ENCODE data around the gene DAB1.

The DAB1 gene

DNA sequence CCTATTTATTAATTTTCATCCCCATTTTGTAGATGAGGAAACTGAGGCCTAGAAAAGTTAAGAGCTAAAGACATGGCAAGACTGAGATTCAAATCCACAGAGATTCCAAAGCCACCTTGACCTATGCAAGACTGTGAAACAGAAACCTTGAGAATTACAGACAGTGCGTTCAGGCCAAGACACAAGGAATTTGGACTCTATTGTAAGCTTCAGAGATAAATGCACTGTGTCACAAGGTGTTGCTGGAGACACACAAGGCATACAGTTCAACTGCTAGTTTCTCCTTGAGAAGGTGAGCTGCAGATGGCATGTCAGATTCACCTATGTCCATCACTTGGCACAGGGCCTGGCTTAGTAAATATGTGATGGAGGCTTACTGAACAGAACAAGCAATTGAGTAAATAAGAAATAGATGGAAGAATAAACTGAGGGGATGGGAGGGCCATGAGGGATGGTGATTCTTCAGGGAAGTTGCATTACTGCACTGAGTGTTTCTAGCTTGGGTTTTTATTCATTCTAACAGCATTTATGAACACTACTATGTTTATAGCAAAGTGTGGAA lies 215.0 kb downstream of the DAB1 start:
- no peak for DNase-seq

DNA sequence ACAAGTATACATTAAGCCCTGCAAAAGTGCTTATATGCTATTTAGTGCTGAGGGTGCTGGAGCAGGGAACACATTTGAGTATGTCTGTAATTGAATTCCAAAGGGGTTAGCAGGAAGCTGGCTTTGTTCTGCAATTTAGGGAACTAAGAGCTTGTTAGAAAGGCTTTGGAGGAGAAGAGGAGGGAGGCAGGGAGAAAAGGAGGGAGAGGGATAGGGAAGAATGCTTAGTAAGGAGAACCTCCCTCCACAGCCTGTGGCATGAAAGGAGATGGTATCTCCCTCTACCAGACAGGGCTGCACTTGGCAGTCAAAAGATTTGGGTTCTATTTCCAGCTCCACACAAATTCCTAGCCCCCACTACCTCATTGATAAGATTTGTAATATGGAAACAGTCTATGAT lies 217.8 kb downstream of the DAB1 start:
- no peak for DNase-seq

DNA sequence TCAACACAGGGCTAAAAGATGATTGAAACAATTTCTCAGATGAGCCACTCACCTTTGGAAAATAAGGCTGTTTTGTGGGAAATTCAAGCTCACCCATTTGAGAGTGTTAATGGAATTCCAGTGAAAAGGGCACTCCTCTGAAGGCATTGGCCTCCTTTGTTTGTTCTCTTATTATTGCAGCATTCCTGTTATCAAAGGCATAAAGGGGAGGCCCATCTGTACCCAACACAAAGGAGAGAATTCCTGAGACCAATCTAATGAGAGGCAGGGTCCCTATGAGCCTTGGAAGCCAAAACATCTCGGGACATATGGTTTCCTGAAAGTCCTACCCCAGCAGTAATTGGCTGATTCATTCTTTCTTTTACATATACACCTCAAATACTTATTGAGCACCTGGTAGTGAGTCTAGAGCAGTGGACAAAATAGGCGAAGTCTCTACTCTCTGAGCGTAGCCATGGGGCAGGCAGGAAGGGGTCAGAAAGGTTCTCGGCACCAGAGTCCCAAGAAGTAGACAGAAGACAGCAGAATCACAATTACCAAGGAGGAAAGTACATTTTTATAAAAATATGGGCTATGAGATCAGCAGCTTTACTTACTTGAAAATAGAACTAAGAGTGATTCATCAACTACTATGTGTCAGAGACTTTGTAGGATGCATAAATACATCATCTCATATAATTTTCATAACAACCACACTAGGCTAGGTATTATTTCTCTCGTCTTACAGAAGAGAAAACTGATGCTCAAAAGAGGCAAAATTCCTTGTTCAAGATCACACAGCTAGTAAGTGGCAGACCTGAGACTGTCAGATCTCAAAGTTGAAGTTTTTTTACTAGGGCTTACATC lies 218.7 kb downstream of the DAB1 start:
- DNase-seq = no peak

DNA sequence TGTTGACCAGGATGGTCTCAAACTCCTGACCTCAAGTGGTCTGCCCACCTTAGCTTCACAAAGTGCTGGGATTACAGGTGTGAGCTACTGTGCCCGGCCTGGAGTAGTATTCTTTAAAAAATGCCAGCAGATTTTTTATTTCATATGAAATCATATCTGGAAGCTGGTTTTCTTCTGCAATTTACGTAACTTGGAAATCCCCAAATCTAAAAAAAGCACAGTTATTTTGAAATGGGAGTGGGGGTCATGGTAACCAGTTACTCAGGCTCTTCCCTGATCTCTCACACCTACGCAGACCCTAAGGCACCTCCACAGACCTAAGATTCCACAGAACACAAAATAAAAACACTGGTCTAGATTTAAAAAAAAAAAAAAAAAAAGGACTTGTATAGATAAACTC lies 219.8 kb downstream of the DAB1 start:
- no peak for DNase-seq

DNA sequence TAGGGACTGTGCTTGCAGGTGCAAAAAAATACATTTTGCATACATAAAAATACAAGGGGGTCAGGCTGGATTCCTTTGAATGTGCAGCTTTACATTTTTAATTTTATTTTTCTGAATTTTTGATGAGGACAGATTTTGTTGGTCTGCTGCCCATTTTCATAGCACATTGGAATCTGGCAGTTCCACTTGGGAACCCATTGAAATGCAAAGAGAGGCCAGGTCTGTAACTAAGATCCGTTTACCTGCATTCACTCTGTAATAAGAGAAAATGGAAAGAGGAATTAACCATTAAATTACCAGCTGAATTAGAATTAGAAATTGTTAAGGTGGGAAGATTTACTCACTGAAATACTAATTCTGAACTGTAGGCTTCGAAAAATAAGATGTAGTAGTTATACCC lies 221.6 kb downstream of the DAB1 start:
- no peak for DNase-seq

DNA sequence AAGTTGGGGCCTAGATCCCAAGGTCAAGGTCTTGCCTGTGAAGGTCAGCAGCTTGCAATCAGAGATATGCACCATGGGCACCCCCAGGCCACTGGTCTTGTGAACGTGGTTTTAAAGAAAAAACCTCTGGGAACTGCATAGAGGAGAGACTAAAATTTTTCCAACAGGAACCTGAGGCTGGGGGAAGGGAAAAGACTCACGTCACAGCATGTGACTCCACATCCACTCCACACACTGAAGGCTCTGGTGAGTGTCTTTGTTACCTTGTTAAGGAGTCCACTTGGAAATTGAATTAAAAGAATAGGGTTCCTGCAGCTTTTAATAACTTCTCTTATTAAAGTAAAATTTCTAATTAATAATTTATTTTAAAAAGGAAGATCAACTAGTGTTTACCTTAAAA lies 224.9 kb downstream of the DAB1 start:
- no peak for DNase-seq

DNA sequence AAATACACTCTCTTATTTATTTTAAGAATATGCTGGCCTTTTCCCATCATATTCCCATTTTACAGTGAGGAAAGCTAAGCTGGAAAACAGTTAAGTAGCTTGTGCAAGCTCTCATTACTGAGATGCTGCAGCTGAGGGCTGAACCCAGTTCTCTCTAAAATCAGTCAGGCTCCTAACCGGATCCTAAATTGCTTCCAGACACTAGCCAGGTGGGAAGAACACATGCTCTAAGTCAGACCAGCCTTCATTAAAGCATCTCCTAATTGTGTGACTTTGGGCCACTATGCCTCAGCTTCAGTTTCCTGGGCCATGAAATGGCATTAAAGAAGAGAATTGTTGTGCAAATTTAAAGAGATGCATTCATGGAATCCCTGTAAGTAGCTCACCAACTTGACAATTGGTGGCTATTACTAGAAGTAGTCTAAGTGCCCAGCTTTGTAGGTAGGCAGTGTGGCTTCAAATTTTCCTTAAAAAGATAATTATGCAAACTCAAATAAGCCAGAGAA lies 228.4 kb downstream of the DAB1 start:
- no peak for DNase-seq

DNA sequence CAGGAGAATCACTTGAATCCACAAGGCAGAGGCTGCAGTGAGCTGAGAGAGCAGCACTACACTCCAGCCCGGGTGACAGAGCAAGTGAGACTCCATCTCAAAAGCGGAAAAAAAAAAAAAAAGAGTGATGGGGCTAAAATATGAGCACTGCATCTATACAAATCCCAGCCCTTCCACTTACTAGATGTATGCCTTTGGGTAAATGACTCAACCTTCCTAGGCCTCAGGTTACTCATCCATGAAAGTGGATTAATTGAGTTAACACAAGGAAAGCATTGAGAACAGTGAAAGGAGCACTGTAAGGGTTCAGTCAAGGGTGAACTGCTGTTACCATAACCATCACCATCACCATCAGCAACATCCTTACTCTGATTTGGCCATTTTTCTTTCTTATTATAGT lies 231.6 kb downstream of the DAB1 start:
- DNase-seq = no peak

DNA sequence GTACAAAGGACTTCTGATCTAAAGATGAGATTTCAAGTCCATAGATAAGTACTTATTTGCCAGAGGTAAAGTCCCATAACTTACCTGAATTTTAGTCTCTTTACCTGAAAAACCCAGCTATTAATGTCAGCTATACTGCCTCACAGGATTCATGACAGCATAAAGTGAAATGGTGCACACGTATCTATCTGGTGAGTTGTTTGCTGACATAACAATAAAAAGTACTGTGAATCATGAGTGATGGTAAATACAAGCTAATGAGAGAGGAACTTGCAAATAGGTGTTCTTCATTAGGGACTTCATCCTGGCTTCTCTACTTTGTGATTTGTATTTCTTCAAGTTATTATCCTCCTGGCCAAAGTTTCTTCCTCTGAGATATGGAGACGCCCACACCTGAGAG lies 233.0 kb downstream of the DAB1 start:
- DNase-seq = no peak

DNA sequence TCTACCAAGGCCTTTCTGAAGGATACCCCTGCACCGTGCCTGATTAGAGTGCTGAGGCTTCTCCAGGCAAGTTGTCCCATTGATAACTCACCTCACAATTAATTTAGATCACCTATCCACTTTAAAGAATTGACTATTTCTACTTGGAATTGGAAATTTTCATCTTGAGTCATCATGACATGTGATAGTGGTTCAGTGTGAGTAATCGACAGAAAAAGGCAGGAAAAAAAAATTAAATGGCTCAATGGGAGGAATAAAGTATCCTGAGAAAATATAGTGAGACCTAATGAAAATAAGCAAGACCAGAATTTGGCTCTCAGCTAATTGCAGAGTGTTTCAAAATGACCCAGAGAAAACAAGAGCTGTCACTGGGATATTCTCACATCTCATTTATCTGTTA lies 235.7 kb downstream of the DAB1 start:
- DNase-seq = no peak

DNA sequence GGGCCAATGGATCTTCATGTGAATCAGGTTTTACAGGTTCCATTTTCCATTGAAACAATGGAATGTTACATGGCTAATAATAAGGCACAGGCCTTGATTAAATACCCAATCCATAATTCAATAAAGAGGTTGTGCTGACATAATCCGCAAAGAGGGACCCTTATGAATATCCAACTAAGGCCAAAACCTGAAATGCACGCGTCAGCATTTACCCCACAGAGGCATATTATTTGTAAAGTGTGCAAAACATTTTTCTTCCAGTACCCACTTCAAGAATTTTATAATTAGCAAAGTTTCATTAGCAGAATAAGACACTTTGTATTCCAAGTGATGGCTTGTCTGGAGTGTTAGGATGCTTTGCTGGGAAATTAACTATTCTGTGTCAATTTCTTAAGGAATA lies 237.4 kb downstream of the DAB1 start:
- DNase-seq = no peak

DNA sequence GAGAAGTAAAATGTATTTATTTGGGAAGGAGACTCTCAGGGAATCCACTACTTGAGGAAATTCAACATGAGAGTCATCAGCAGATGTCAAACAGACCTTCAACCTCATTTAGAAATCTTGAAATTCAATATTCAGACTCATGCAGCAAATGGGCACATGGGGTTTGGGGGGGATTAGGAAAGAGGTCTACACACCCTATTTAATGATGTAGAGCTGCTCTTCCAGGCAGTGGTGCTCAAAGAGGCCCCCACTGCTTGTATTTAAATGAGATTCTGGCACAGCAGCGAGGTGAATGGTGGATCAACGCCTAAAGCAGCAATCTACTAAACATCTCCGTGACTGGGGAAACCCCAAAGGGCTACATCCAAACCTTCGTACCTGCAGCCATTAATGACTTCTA lies 244.9 kb downstream of the DAB1 start:
- no peak for DNase-seq

DNA sequence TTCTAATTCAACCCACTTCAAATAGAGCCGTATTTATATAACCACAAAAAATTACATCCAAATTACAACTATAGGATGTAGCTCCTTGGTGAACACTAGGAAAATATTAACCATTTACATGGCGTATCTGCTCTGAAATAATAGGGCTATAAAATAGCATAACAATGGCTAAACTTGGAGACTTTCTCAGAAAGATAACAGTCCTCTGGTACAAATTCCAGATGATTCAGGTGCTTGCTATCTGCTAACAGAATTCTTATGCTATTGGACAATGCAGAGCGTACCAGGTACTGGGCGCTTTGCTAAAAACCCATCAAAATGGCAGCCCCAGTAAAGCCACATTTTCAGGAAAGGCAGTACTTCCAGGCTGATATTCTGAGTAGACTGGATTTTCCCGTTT lies 248.4 kb downstream of the DAB1 start:
- DNase-seq = no peak

DNA sequence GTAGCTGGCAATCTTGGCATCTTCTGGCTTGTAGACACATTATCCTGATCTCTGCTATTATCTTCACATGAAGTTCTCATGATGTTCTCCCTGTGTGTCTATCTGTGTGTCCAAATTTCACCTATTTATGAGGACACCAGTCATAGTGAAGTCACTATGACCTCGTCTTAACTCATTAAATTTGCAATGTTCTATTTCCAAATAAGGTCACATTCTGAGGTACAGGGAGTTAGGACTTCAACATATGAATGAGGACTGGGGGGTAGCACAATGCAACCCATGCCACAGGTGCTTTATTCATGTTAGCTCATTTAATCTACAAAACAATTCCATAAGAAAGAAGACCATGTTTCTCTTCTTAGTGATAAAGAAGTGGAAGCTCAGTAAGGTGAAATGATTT lies 251.8 kb downstream of the DAB1 start:
- no peak for DNase-seq

DNA sequence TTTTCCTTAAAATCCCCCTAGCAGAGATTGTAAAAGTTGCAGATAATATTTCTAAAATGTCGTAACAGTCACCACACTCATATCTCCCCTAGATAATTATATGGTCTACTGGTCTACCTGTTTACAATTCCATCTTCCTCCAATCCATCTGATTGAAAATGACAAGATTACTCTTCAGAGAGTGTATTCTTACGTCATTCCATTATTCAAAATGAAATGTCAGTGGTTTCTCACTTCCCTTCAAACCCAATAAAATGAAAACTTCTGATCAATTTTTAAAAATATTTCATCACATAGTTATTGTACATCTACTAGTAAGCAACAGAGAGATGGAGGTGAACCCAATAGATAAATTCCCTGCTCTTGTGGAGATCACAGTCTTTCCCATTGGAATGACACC lies 255.9 kb downstream of the DAB1 start:
- DNase-seq = no peak

DNA sequence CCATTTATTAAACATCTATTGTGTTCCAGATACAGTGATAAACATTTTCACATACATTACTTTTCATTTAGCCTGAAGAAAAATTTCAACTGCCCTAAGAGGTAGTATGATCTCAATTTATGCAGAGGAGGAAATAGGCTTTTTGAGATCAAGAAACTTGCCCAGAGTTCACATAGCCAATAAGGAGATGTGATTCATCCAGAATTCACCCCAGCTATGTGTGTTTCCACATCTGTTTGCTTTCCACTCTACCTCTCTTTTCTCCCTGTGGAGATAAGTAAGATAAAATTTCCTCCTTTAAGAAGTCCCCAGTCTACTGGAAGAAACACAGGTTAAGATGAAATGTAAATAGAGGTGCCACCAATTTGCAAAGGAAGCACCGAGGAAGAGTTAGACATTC lies 258.3 kb downstream of the DAB1 start:
- no peak for DNase-seq

DNA sequence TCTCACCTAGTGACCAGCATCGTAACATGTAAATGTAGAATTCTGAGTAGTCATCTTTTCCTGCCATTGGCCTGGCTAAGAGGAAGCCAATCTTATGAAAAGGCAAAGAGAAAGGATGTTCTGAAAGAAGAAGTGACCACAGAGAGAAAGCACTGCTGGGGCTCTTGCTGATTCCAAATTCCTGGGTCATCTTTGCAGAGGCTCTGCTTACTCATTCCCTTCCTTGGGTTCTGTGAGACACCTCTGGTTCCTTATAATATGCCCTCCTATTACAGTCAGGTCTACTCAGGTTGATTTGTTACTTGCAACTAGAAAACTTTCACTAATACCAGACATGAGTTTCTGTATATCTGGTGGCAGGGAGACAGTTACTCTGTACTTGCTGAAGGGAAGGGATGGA lies 259.3 kb downstream of the DAB1 start:
- DNase-seq = no peak

DNA sequence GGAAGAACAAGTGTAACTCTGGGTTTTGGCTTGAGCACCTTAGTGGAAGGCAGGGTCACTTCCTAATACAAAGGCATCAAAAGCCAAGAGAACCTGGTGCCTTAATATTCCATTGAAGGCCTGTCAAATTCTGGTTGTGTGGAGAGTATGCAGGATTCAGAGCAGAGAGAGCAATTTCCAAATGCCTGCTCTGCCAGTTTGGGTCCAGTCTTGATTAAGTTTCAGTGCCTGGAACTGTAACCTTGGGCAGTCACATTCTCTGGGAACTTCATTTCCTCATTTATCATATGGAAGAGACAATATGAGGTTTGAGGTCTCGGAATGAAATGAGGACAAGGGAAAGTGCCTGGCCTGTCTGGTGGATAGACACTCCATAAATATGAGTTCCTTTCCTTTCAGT lies 260.1 kb downstream of the DAB1 start:
- DNase-seq = no peak

DNA sequence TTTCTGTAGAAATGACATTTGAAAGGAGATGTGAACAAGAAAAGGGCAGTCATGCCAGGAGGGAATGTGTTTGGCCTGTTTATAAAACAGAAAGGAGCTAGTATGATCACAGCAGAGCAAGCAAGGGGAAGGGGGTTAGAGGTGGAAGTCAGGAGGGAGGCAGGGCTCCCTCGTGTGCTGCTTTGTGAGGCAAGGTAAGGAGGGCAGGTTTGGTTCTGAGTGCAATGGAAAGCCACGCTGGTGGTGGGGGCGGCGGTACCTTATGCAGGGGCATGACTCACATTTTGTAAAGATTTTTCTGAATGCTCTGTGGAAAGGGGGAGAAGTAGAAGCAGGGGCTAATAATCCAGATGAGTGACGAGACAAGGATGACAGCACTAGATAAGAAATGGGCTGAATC lies 260.5 kb downstream of the DAB1 start:
- peak; percentile 17 for DNase-seq

DNA sequence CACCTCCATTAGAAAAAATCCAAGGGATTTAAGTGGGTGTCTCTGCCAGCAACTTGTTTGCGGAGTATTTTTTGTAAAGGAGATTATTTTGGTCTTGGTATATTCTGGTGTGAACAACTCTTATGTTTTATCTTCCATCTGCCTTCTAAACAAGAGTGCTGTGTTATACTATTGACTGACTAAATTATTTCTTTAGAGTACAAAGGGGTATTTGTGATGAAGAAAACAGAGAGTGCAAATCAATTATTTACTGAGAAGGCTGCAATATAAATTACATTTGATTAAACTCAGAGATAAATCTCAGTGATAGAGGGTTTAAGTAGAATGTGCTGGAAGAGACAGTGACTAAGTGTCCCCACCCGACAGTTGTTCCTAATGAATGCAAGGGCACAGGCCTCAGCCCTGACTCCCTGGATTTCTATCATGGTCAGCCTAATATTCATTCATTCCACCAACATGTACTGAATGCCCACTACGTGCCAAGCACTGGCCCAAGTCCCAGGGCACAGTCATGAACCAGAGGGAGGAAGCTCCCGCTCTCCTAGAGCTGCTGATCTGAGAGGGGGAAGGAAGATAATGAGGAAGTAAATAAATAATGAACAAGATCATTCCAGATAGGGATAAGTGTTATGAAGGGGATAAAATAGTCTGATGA lies 261.1 kb downstream of the DAB1 start:
- no peak for DNase-seq

DNA sequence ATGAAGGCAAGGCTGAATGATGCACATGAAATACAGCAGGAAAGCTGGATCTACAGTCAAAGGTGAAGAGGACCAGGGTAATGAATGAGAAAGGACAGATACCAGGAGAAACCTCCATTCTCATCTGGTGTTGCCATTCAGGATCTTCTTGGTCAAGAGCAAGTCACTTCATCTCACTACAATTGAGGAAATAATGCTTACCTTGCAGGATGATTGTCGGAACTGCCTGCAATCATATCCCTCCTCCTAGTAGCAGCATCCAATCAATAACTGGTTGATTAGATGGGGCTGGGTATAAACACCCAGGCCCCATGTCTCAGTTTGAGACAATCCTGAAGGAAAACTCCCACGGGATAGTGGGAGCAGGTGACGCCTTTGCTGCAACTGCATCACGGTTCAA lies 263.3 kb downstream of the DAB1 start:
- DNase-seq = no peak

DNA sequence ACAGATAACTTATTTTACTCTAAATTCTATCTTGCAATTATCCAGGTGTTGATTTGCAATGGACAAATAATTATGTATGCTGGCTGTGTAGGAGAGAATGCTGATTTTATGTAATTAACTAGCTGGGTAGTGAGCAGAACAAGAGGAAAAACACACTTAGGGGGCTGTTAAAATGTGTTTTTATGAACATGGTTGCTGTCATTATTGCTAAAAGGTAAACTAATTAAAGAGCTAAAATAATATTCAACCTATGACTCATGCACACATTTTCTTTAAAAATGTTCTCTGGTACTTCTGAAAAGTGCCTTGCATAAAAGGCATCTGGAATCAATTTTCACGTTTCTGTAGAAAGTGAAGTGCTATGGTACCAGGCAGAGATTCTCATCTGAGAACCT lies 265.3 kb downstream of the DAB1 start:
- no peak for DNase-seq

DNA sequence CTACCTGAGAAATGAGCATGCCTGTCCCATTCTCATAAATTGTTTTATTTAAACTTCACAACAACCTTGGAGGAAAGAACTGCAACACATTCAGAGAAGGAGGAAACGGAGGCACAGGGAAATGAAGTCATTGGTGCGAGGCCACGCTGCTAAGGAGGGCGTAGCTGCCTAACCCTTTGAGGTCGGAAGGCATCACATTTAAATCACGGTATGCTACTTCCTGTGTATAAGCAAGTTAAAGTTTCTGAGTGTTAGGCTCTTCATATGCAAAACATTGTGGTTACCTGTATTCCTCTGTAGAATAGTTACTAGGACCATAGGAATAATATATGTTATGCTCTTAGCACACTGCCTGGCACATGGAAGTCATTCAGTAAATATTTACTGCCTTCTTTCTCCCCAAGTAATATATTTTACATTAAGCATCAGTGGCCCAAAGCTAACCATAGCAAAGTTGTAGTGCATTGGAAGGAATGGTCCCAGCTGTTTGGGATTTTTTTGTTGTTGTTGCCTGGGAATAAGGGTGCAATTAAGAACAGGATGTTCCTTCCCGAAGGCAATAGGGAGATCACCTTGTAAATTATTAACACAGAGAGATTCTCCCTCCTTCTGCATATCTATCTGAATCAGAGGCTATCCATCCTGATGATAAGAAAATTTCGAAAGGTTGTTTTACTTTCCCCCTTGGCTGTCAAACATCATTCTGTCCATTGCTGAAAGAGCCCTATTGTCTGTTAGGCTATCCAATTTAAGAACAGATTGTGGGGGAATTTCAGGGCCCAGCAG lies 265.8 kb downstream of the DAB1 start:
- no peak for DNase-seq

DNA sequence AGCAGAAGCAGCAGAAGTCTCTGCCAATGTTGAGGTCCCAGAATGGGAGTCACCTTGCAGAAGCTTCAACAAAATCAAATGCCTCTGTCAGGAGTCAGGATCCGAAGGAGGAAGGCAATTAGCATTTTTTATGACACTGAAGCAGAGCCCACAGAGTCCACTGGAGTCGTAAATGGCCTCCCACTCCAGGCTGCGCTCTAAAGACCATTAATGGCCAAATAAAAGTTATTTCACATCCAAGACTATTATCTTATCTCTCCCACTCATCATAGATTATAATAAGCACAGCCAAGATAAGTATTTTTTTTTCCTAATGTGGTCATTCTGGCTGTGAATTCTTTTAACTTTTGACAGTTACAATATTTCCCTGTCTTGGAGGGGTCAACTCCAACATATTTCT lies 267.0 kb downstream of the DAB1 start:
- no peak for DNase-seq

Measured in activated CD4-positive, alpha-beta T cell treated with anti-CD3 and anti-CD28 coated beads for 48 hours (primary cell).